NOMO-1 treated with dmso at 0.1 percent for 144 hours (cell line): ENCODE measurements around the gene BCAN.
"Not testable (repeated sequence)": the region's sequence is repeated elsewhere in the genome, so short reads cannot be mapped to it uniquely, and the experiment has no call there.

ENCODE experiments used
- DNase-seq: peaks from one replicate; lab custom pipeline; 2025; ENCODE audit not compliant: unreplicated experiment; lab: John Stamatoyannopoulos, UW

BCAN gene, protein sequence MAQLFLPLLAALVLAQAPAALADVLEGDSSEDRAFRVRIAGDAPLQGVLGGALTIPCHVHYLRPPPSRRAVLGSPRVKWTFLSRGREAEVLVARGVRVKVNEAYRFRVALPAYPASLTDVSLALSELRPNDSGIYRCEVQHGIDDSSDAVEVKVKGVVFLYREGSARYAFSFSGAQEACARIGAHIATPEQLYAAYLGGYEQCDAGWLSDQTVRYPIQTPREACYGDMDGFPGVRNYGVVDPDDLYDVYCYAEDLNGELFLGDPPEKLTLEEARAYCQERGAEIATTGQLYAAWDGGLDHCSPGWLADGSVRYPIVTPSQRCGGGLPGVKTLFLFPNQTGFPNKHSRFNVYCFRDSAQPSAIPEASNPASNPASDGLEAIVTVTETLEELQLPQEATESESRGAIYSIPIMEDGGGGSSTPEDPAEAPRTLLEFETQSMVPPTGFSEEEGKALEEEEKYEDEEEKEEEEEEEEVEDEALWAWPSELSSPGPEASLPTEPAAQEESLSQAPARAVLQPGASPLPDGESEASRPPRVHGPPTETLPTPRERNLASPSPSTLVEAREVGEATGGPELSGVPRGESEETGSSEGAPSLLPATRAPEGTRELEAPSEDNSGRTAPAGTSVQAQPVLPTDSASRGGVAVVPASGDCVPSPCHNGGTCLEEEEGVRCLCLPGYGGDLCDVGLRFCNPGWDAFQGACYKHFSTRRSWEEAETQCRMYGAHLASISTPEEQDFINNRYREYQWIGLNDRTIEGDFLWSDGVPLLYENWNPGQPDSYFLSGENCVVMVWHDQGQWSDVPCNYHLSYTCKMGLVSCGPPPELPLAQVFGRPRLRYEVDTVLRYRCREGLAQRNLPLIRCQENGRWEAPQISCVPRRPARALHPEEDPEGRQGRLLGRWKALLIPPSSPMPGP

DNA sequence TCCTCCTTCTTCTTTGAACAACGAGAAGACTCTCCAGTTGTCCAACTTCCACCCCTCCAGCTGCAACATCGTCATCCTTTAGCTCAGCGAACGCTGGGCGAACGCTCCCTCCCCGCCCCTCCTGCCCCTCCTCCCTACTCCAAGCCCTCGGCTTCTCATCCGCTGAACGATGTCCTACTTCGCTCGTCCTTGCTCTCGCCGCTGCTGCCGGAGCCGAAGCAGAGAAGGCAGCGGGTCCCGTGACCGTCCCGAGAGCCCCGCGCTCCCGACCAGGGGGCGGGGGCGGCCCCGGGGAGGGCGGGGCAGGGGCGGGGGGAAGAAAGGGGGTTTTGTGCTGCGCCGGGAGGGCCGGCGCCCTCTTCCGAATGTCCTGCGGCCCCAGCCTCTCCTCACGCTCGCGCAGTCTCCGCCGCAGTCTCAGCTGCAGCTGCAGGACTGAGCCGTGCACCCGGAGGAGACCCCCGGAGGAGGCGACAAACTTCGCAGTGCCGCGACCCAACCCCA, at the start of gene BCAN:
TSS of gene BCAN (plus strand) at position 357 of the 504 bp plus-strand sequence. CDS start 3,938 bp downstream, outside the sequence.
- DNase-seq: no peak

DNA sequence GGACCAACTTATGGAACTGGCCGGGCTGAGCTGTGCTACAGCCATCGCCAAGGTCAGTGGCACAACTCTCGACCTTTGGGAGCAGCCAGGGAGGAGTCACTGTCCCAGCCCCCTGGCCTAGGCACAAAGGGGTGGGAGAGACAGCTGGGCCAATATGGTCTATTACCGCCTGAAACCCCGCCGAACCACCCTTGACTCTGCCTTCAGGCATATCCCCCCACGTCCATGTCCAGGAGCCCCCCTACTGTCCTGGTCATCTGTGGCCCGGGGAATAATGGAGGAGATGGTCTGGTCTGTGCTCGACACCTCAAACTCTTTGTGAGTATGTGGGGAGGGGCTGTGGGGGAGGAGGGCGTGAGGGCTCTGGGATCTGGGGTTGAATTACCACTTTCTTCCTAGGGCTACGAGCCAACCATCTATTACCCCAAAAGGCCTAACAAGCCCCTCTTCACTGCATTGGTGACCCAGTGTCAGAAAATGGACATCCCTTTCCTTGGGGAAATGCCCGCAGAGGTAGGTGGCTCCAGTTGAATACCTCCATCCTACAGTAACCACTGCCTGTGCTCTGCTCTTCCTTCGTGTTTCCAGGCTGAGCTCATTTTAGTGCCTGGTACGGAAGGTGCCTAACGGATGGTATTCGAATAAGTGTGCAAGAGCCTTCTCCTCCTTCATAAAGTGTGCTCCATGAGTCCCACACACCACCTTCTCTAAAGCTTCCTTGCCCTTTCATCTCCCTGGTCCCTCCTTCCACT, 49.6 kb upstream of the BCAN start:
- DNase-seq: no peak

DNA sequence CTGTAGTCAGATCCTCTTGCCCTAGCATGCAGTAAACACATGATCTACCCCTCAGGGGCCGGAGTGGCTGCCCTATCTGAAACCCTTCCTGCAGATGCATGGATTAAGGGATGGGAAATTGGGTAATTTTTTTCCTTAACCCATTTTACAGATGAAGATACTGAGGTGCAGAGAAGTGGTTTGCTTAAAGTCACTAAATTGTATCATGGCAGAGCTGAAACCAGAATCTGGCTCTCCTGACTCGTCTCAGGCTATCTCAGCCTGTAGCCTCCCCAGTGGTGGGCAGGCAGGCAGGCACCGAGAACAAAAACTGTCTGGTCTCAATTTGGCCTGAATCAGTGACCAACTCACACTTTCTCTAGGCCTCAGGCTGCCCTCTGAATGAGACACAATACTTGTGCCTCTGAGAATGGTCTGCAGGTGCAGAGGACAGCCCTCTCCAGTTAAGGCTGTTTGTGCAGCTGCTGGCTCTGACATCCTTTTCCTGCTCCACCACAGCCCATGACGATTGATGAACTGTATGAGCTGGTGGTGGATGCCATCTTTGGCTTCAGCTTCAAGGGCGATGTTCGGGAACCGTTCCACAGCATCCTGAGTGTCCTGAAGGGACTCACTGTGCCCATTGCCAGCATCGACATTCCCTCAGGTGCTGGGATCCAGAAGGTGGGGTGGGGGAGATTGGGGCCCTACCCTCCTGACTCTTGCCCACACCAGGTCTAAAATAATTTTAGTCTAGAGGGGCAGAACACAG, 48.8 kb upstream of the BCAN start:
- DNase-seq: no peak

DNA sequence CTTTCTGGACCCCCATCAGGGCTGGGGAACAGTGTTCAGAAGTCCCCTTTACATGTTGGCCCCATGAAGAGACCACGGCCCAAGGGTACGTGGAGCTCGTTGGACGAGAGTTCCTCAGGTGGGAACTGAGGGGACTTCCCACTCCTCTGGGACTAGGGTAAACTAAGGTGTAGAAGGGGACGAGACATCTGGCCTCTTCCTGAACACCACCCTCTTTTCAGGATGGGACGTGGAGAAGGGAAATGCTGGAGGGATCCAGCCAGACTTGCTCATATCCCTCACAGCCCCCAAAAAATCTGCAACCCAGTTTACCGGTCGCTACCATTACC, 48.3 kb upstream of the BCAN start:
- DNase-seq: no peak

DNA sequence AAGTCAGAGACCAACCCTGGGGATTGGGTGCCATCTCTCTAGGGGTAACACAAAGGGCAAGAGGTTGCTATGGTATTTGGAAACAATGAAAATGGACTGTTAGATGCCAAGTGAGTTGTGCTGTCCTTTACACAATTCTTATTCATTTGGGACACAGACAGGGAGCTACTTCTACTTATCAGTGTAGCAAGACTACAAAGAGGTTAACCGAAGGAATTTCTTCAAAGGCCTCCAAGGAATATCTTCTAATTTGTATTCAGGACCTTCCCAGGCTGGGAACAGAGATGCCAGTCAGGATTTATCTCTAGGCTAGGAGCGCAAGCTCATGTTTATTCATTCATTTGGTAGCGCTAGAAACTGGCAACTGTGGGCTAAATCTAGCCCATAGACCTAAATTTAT, 47.7 kb upstream of the BCAN start:
- no peak for DNase-seq

DNA sequence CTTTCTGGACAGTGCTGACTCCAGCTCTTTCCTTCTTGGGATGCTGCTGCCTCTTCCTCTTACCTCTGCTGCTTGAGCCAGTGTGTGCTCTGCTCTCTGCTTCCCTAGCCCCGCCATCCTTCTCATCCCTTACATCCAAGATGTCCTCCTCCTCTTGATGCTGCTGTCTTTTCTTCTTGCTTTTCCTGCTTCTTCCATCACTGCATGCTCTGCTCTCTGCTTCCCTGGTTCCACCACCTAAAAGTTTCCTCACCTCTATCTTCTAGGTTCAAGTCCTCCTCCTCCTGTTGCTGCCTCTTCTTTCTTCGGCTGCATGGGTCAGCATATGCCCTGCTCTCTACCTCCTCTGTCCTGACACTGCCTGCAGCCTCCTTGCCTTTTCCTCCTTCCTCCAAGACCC, 46.9 kb upstream of the BCAN start:
- DNase-seq: no peak

DNA sequence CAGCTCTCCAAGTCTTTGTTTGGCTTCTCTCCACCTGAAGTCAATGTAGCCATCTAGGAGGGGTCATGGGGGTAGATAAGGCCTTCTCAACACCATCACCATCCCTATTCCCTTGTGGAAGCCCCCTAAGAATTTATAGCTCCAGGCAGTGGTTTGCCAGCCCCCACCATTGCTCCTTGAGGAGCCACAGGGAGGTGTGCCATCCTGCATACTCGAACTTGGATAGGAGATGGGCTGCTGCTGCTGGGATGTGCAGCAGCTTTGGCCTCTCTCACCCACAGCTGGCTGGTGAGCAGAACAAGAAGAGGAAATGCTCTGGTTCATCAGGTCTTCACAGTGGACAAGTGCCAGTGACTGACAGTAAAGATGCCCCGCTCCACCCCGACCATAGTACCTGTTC, 45.5 kb upstream of the BCAN start:
- no peak for DNase-seq

DNA sequence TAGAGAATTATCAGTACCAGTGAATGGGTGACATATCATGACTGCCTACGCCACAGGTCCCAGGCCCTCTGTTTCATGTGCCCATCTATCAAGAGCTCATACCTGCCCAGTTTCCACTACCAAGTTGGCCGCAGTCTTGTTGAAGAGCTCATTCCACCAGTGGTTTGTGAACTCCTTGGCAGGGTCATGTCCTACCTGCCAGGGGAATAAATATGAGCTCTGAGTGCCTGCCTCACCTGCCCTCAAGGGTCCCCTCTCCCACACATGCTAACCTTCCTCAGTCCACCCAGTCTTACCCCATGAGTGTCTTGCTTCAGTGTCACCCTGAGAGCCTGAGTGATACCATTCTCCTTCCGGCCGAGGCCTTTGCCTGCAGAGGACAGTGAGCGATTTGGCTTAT, 43.8 kb upstream of the BCAN start:
- DNase-seq: no peak

DNA sequence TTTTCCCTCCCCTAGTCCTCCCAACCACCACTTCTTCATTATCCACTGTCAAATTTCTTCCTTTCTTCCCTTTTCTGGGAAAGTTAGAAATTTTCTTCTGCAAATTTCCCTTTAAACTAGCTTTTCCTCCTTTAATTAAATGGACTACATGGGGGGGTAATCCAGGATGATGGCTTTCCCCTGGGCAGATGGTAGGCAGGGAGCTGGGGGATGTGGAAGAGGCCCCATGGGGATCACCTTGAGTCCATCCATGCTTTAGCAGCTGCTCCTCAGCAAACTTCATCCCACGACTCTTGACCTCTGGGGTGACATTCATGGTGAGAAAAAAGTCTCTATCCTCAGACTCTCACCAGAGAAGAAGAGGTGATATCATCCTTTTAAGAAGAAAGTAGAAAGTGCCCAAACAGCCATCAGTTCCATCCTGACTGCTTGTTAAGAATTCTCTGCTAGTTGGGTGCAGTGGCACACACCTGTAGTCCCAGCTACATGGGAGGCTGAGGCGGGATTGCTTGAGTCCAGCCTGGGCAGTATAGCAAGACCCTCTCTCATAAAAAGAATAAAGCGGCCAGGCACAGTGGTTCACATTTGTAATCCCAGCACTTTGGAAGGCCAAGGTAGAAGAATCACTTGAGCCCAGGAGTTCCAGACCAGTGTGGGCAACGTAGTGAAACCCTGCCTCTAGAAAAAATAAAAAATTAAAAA, 43.0 kb upstream of the BCAN start:
- DNase-seq: no peak

DNA sequence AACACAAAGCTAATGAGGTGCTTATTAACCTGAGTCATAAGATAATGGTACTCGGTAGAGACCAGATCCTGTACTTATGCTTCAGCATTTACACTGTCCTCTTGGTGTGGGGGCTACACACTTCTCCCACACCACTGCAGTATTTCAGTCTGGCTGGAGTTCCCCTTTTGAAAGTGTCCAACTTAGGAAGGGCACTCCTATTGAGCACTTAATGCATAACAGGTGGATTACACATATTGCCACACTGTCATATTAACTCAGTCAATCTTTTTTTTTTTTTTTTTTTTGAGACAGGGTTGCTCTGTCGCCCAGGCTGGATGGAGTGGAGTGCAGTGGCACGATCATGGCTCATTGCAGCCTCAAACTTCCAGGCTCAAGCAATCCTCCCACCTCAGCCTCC, 42.1 kb upstream of the BCAN start:
- DNase-seq: peak; percentile 73

DNA sequence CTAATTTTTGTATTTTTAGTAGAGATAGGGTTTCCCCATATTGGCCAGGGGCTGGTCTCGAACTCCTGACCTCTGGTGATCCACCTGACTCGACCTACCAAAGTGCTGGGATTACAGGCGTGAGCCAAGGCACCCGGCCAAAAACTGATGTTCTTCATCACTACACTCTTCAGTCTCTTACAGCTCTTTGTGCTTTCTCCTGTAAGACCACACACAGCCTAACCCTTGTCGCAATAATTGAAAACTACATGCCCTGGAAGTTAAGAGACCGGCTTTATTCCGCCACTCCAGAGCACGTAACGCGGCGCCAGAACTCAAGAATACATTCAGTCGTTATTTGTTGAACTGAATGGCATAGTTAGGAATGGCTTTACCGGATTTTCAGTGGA, 41.2 kb upstream of the BCAN start:
- DNase-seq: no peak

DNA sequence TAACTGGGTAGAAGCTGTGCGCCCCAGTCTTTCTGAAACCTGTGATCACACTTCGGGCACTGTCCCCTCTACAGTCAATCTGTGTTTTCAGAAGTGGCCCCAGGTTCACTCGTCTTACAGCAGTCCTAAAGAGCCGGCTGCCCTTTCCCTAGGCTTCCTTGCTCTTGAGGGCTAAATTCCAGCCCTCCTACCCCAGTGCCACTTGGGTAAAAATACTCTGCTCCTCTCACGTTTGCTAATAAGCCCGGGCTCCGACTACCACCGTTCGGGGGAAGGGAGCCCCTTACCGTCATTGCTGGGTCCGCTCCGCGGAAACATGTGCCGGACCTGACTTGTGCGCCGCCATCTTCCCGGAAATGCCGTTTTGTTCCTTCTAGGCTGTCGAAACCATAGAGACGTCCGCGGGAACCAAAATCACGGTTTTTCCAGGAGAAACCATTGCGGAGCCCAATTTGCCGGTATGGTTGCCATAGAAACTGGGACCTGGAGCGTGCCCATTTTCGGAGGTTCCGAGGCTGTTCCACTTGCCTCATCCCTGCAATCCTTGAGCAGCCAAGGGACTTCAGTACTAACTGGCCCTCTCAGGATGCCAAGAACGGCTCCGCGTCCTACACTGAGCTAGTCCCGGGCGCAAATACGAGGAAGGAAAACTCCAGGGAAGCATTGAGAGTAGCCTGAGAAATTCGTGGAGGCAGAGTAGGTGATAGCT, 40.6 kb upstream of the BCAN start, which contains the start of gene GPATCH4:
TSS of gene GPATCH4 (minus strand) at position 358 of the 709 bp plus-strand sequence.
- peak; percentile 49 for DNase-seq

DNA sequence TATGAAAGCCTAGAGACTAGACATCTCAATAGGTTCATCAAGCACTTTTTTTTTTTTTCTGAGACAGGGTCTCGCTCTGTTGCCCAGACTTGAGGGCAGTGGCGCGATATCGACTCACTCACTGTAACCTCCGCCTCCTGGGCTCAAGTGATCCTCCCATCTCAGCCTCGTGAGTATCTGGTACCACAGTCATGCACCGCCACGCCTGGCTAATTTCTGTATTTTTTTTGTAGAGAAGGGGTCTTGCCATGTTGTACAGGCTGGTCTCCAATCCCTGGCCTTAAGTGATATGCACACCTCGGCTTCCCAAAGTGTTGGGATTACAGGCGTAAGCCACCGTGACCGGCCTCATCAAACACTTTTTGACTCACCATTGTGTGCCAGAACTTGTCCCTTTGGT, 40.0 kb upstream of the BCAN start:
- no peak for DNase-seq

DNA sequence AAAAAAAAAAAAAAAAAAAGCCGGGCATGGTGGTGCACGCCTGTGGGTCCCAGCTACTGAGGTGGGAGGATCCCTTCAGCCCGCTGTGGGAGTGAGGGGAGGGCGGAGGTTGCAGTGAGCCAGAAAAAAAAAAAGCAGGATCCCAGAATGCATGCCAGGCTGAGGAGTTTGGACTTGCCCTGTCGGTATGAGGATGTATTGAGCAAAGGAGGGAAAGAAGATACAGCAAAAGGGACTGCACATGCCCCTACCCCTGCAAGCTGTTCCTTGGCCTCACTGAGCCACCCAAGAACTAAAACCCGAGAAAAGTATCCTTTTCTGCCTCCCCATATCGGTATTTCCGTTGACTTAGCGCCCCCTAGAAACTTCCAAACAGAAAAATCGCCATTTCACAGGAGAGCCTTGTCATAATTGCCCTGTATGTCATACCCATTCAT, 39.3 kb upstream of the BCAN start:
- no peak for DNase-seq

DNA sequence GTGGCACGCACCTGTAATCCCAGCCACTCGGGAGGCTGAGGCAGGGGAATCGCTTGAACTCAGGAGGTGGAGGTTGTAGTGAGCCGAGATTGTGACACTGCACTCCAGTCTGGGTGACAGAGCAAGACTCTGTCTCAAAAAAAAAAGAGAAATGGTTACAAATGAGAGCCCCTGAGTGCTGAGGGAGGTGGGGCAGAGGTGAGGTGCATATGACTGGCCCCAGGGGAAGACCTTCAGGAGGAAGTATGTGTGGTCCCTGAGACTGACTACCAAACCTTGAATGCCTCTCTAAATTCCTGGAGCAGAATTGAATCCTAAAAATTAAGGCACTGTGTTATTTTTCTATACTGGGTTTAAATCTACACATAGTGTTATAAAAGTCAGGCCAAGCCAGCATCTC, 34.6 kb upstream of the BCAN start:
- DNase-seq: not testable (repeated sequence)

DNA sequence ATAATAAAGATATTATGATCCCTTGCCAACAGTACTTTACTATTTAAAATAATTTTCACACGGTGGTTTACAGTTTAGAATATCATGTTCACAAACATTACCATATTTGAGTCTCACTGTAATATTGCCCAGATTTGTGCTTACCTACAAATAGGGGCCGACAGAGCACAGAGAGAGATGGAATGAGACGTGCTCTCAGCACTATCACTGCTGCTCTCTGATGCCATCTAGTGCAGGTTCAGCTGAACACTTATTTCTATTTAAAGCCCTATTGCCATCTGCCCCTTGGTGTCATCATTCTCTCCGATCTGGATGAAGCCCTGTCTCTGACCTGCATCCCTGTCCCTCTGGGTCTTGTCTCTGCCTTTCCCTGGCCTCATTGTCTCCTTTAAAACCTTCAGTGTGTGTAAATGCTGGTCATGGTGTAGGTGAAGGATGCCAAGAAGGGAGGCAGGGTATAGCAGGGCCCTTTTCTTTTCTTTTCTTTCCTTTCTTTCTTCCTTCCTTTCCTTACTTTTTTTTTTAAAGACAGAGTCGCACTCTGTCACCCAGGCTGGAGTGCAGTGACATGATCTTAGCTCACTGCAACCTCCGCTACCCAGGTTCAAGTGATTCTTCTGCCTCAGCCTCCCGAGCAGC, 33.8 kb upstream of the BCAN start:
- peak; percentile 69 for DNase-seq

DNA sequence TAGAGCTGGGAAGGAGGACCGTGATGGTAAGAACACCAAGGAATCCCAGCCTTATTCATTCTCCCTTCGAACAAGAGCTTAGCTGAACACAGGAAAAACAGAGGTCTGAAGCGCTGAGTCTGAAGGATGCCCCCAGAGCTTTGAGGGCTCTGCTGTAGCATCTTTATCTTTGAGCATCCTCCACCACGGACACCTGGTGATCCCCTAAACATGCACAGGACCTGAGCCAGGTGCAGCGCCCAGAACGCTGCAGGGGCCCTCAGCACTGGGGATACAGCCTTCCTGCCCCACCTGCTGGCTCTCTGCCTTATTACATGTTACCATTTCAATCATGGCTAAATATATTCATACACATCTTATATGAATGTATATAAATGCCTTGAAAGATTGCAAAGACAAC, 32.9 kb upstream of the BCAN start:
- DNase-seq: no peak

DNA sequence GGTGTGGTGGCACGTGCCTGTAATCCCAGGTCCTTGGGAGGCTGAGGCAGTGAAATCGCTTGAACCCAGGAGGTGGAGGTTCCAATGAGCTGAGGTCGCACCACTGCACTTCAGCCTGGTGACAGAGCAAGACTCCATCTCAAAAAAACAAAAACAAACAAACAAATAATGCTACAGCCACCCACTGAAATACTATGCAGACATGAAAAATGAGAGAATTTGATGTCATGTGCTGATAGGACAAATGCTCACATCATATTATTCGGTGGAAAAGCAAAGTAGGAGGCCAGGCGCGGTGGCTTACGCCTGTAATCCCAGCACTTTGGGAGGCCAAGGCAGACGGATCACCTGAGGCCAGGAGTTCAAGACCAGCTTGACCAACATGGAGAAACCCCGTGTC, 31.8 kb upstream of the BCAN start:
- DNase-seq: not testable (repeated sequence)

DNA sequence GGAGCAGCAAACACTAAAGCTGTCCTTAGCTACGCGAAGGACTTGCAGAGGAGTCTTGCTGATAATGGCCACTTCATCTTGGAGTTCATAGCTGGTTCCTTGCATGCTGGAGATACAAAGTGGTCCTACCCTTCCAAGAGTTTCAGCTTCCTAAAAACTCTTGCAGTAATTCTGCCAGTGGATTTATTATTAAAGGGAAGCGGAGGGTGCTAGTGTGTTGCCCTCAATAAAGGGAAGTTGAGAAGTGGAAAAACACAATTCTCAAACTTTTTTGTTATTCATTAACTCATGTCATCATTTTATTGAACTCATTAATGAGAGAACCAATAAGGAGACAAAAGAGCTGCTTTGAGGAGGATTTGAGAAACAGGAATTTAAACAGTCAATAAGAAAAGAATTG, 29.3 kb upstream of the BCAN start:
- DNase-seq: no peak
